ENCODE data around the gene PIM3. TPM values are rescaled to one million over a fixed set of nuclear protein-coding genes. Genes with fewer than 3 reads are reported as not detected.
"Not testable (repeated sequence)": the region's sequence is repeated elsewhere in the genome, so short reads cannot be mapped to it uniquely, and the experiment has no call there.

PIM3 gene
- total RNA-seq, 3 donors from 2014 or later, result 426 to 498 (median 461) TPM

DNA sequence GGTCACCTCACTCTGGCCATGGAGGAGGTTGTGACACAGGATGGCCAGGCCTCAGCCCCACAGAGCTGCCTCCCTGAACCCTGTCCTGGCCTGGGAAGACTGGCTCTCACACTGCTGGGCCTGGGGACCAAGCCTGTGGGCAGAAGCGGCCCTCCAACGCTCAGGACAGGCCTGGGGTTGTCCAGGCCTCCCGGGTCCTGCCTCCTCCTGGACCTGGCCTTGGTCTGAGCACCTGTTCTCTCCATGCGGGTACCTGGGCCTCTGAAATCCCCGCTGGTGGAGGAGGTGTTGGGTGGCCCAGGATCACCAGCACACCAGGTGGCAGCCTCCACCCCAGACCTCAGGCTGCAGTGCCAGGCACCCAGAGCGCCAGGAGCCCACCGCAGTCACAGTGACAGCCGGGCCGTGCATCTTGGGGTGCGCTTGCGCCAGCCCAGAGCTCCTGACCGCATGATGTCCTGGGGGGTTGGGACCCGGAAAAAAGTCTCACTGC is 16.1 kb upstream of the PIM3 start:
- no peak overlapping the region for H3K4me3 Mint-ChIP-seq
- no peak for DNase-seq
- H3K27me3 Mint-ChIP-seq (ENCODE audit: low read depth), result no peaks in the 10 kb centered on the region
- peaks cover 18% of the 10 kb centered on the region for H3K4me1 Mint-ChIP-seq (ENCODE audit: low read depth)
- no peak for ATAC-seq
- H3K9me3 Mint-ChIP-seq, result no peaks in the 10 kb centered on the region
- H3K36me3 Mint-ChIP-seq (ENCODE audit: insufficient read depth), result no peaks in the 10 kb centered on the region

DNA sequence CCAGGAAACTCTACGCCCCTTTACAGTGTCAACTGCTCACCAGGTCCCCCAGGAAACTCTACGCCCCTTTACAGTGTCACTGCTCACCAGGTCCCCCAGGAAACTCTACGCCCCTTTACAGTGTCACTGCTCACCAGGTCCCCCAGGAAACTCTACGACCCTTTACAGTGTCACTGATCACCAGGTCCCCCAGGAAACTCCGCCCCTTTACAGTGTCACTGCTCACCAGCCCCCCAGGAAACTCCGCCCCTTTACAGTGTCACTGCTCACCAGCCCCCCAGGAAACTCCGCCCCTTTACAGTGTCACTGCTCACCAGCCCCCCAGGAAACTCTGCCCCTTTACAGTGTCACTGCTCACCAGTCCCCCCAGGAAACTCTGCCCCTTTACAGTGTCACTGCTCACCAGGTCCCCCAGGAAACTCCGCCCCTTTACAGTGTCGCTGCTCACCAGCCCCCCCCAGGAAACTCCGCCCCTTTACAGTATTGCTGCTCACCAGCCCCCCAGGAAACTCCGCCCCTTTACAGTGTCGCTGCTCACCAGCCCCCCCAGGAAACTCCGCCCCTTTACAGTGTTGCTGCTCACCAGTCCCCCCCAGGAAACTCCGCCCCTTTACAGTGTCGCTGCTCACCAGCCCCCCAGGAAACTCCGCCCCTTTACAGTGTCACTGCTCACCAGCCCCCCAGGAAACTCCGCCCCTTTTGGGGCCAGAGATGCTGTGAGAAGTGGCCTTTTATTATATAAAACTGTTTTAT is 15.4 kb upstream of the PIM3 start:
- not testable (repeated sequence) for ATAC-seq; DNase-seq; H3K4me3 Mint-ChIP-seq; H3K36me3 Mint-ChIP-seq (ENCODE audit: insufficient read depth); H3K9me3 Mint-ChIP-seq; H3K27me3 Mint-ChIP-seq (ENCODE audit: low read depth)
- peaks cover 15% of the 10 kb centered on the region for H3K4me1 Mint-ChIP-seq (ENCODE audit: low read depth)

DNA sequence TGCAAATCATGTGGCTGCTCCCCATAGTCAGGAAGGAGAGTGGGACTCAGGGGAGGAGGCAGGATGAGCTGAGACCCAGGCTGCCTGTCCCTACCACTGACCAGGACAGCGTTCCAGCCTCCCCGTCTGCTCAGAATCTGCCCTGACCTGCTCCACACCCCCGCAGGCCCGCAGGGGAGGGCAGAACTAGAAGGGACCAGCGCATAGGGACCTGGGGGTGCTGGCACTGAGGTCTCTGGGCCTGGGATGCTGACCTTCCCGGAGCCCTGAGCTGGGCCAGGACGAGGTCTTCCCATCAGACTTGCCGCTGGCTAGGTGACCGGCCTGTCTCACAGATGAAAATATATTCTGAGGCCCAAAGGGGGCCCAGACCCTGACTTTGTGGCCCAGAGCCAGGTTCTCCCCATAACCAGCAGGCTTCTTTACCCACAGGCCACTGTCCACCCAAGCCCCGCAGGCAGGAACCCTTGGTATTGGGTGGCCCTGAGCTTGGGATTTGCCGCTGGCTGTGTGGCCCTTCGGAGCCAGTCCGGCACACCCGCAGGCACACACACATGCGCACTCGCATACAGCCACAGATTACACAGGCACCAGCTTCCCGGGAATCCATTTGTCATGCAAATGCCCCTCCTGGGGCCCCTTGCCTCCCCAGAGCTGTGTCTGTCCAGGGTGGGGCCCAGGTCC is 13.8 kb upstream of the PIM3 start:
- Mint-ChIP-seq H3K9me3 (no peaks in the 10 kb centered on the region), H3K4me3 (no peak overlapping the region), H3K4me1 (ENCODE audit: low read depth) (peaks cover 15% of the 10 kb centered on the region), H3K36me3 (ENCODE audit: insufficient read depth) (no peaks in the 10 kb centered on the region), H3K27me3 (ENCODE audit: low read depth) (no peaks in the 10 kb centered on the region)
- DNase-seq (no peak), ATAC-seq (no peak)

DNA sequence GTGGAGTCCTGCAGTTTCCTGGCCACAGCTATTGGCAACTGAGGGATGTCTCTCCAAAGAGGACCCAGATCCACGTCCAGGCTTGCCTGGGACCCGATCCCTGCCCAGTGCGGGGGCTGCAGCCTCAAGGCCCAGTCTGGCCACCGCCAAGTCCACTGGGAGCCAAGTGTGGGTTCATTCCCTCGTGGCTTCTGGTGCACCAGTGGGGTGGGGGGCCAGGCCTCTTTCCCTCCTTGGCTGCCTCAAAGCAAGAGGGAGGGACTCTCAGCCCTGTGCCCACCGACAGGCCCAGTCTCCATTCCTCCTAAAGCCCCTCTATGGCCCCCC is 13.3 kb upstream of the PIM3 start:
- H3K36me3 Mint-ChIP-seq (ENCODE audit: insufficient read depth), result no peaks in the 10 kb centered on the region
- no peaks in the 10 kb centered on the region for H3K9me3 Mint-ChIP-seq
- no peak overlapping the region for H3K4me3 Mint-ChIP-seq
- ATAC-seq, result no peak
- no peak for DNase-seq
- peaks cover 15% of the 10 kb centered on the region for H3K4me1 Mint-ChIP-seq (ENCODE audit: low read depth)
- H3K27me3 Mint-ChIP-seq (ENCODE audit: low read depth), result no peaks in the 10 kb centered on the region

DNA sequence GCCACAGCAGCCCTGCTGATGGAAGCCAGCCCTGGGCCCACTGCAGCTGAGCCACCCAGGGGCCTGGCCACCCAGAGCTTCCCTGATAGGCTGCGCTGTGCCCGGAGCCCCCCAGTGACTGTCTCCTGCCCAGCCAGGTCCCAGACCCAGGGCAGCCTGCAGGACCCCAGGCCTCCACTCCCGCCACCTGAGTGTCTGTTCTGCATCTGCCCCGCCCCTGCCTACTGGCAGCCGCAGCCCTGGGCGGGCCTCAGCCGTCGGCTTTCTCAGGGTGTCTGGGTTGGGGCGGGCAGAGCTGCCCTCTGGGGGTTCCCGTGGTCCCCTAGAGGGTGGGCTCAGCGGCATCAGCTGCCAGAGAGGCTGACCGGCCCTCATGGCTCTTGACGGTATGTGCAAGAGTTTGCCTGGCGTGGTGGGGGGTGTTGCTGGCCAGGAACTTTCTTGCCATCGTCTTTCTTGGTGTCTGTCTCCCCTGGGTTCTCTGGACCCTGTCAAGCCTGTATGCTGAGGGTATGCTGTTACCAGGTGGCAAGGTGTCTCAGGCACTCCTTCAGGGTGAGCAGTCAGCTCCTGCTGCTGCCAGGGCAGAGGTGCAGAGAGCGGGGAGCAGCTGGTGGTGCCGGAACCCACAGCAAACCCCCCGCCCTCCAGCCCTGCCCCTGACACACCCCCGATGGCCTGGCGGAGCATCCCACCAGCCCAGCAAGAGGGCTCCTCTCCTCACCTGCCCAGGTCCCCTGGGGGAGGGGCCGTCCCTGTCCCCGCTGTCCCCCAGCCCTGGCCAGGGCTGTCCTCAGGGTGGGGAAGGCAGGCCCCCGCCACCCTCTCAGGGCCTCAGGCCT is 12.2 kb upstream of the PIM3 start:
- ATAC-seq (no peak), DNase-seq (no peak)
- H3K4me3 Mint-ChIP-seq, result no peak overlapping the region
- H3K4me1 Mint-ChIP-seq (ENCODE audit: low read depth), result peaks cover 15% of the 10 kb centered on the region
- no peaks in the 10 kb centered on the region for H3K9me3 Mint-ChIP-seq
- H3K36me3 Mint-ChIP-seq (ENCODE audit: insufficient read depth), result no peaks in the 10 kb centered on the region
- H3K27me3 Mint-ChIP-seq (ENCODE audit: low read depth), result no peaks in the 10 kb centered on the region

DNA sequence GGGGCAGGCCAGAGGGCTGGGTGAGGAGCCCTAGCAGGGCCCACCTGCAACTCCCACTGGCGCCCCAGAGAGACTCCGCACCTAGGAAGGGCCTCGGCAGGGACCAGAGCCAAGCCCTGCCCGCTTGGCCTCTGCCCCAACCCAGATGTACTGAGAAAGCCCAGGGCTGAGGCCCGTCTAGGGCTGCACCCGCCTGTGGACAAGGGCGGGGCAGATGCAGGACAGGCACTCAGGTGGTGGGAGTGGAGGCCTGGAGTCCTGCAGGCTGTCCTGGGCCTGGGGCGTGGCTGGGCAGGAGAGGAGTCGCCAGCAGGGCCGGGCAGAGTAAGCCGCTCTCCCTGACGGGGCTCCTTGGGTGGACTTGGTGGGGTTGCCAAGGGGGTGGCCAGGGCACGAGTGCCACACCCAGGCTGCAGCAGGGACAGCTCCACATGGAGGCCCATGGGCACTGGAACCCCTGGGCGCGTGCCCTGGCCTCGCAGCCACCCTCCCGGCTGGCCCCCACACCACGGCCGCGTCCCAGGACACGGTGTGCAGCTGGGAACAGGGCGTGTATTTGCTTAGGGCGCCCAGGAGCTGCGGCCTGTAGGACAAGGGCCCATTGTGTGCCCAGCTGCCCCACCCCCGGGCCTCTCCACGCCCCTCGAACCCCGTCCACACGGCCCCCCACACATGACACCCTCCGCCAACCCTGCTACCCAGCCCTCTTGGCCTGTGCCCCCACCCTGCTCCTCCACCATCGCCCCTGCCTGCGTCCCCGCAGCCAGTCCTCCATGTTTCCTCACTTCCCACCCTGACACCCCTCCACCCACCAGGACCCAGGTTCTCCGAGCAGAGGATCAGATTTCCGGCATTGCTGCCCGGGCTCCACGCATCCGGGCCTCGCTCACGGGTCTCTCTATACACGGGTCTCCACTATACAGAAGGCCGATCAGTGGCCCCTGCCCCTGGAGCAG is 11.3 kb upstream of the PIM3 start:
- Mint-ChIP-seq H3K36me3 (ENCODE audit: insufficient read depth) (no peaks in the 10 kb centered on the region), H3K27me3 (ENCODE audit: low read depth) (no peaks in the 10 kb centered on the region), H3K4me1 (ENCODE audit: low read depth) (peaks cover 15% of the 10 kb centered on the region), H3K4me3 (no peak overlapping the region), H3K9me3 (no peaks in the 10 kb centered on the region)
- DNase-seq, result no peak
- no peak for ATAC-seq

DNA sequence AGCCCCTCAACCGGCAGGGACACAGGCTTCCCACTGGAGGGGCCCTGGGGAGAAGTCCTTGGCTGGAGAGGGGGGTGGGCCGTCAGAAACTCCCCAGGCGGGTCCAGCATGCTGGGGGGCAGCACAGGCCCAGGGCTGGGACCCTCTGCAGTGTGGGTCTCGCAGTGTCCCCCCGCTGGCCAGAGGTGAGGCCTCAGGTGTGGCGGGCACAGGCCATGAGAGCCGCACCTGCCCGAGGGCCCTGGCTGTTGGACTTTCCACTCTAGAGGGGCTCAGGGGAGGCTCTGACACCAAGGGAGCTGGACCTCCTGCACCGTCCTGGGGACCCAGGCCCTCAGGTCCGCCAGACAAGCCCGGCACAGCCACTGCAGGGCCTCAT is 10.7 kb upstream of the PIM3 start:
- ATAC-seq (no peak), DNase-seq (no peak)
- Mint-ChIP-seq H3K4me1 (ENCODE audit: low read depth) (peaks cover 15% of the 10 kb centered on the region), H3K36me3 (ENCODE audit: insufficient read depth) (no peaks in the 10 kb centered on the region), H3K9me3 (no peaks in the 10 kb centered on the region), H3K4me3 (no peak overlapping the region), H3K27me3 (ENCODE audit: low read depth) (no peaks in the 10 kb centered on the region)

DNA sequence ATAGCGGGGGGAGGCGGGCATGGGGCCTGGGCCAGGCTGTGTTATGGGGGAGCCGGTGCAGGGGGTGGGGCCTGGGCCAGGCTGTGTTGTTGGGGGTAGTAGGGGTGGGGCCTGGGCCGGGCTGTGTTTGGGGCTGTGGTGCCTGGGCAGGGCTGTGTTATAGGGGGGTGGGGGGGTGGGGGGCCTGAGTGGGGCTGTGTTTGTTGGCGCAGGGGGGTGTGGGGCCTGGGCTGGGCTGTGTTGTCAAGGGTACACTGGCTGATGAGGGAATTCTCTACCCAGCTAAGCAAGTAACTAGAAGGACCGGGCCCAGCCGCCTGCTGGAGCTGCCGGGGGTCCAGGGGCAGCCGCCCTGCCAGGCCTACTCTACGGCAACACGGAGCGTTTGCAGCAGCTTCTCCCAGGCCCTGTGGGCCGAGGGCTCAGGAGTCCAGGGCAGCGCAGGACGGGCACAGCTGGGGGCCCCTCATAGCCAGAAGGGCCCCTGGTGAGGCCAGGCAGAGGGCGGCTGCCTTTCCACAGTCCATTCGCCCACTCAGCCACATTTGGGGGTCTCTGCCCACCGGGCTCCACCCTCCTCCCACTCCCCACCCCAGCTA is 10.1 kb upstream of the PIM3 start:
- DNase-seq, result no peak
- Mint-ChIP-seq H3K4me1 (ENCODE audit: low read depth) (peaks cover 12% of the 10 kb centered on the region), H3K9me3 (no peaks in the 10 kb centered on the region), H3K36me3 (ENCODE audit: insufficient read depth) (no peaks in the 10 kb centered on the region), H3K4me3 (no peak overlapping the region), H3K27me3 (ENCODE audit: low read depth) (no peaks in the 10 kb centered on the region)
- ATAC-seq, result no peak

DNA sequence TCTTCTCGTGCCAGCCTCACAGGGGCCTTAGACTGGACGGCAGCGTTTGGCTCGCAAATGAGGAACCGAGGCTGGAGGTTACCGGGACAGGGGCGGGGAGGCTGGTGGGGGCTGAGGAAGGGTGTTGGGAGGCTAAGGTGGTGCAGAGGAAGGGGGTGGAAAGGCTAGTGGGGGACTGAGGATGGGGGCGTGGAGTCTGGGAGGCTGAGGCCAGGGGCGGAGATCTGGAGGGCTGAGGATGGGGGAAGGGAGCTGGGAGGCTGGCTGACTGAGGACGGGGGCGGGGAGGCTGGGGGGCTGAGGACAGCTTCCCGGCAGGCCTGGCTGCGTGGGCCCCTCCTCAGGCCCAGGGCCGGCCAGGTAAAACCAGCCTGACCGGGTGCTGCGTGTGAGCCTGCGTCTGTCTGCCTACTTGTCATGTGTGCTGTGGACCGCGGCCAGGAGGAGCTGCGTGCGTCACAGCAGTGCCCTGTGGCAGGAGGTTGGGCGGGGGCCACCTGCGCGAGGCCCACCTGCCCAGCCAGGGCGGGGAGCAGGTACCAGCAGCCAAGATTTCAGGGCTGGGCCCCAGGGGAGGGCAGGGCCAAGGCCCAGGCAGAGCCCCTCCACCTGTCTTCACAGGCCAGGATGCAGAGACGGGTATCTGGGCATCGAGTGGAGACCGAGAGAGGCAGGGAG is 9.4 kb upstream of the PIM3 start:
- Mint-ChIP-seq H3K36me3 (ENCODE audit: insufficient read depth) (no peaks in the 10 kb centered on the region), H3K9me3 (no peaks in the 10 kb centered on the region), H3K4me3 (no peak overlapping the region), H3K27me3 (ENCODE audit: low read depth) (no peaks in the 10 kb centered on the region), H3K4me1 (ENCODE audit: low read depth) (peaks cover 6% of the 10 kb centered on the region)
- DNase-seq (peak; percentile 75), ATAC-seq (peak in 1 of 2 donors; percentile 75)

DNA sequence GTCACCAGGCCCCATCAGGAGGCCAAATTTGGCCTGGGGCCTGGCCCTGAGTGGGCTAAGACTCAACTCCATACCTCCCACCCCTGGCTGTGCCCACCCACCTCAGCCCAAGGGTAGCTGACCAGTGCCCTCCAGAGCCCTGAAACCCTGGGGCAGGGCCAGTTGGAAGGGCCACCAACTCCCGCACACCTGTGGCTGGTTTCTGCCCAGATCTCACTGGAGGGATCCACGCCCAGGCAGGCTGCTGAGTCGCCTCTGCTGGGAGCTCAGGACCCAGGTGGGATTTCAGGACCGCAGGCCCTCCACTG is 8.9 kb upstream of the PIM3 start:
- DNase-seq (no peak), ATAC-seq (no peak)
- H3K9me3 Mint-ChIP-seq, result no peaks in the 10 kb centered on the region
- no peaks in the 10 kb centered on the region for H3K36me3 Mint-ChIP-seq (ENCODE audit: insufficient read depth)
- no peak overlapping the region for H3K4me3 Mint-ChIP-seq
- peaks cover under 1% of the 10 kb centered on the region for H3K4me1 Mint-ChIP-seq (ENCODE audit: low read depth)
- no peaks in the 10 kb centered on the region for H3K27me3 Mint-ChIP-seq (ENCODE audit: low read depth)

DNA sequence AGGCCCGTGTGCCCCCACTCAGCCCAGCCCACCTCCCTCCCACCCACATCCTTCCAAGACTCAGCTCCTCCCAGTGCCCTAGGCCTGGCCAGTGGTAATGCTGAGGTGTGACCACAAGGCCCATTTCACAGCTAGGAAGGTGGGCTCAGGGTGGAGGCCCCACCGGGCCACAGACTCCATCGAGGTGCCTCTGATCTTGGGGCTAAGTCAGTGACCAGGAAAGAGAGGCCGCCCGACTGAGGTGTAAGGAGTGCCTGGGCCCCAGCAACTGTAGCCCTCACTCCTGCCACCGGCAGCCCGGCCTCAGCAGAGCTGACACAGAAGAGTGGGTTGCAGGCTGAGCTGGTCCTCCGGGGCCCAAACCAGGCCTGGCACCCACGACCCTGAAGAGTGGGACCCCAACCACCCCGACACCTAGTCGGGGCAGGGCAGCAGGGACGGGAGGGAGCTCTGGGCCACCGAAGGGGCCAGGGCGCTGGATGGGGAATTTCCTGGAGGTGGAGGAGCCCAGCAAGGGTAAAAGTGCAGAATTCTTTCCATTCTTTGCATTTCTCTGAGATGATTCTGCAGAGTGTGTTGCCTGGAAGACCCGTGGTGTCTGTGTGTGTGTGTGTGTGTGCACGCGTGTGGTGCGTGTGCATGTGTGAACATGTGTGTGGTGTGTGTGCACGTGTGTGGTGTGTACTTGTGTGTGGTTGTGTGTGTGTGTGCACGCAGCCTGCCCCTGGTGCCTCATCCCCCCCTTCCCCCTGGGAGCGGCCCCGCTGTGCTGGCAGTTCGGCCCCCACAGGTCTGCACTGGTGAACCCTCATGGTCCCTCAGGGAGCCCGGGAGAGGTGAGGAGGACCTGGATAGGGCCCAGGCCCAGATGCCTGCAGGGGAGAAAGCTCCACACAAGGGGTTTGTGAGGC is 8.3 kb upstream of the PIM3 start:
- H3K27me3 Mint-ChIP-seq (ENCODE audit: low read depth), result no peaks in the 10 kb centered on the region
- no peaks in the 10 kb centered on the region for H3K9me3 Mint-ChIP-seq
- no peaks in the 10 kb centered on the region for H3K4me1 Mint-ChIP-seq (ENCODE audit: low read depth)
- DNase-seq (no peak), ATAC-seq (no peak)
- no peak overlapping the region for H3K4me3 Mint-ChIP-seq
- H3K36me3 Mint-ChIP-seq (ENCODE audit: insufficient read depth), result no peaks in the 10 kb centered on the region

DNA sequence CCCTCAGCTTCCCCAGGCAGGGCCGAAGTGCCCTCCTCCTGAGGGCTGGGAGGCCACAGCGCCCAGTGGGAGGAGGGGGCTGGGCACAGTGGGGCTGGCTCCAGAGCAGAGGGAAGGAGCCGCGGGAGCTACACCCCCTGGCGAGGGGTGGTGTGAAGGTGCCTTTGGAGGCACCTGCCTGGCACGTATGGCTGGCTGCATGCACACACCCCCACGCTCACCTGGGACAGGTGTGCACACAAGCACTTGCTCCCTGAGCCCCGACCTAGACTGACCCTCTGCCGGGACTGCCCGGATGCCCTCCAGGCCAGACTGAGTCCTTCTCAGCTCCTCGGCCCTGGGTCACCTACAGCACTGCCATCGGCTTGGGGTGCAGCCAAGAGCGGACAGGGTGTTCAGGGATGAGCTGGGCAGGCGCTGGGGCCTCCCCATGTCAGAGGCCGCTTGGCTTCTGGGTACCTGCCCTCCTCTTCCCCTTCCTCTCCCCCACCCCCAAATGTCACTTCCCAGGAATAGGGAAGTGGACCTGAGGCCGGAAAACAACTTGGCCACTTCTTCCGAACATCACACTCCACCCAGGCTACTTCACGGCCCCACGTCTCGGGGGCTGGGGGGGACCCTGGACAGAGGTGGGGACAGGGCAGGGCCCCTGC is 7.4 kb upstream of the PIM3 start:
- DNase-seq, result no peak
- Mint-ChIP-seq H3K9me3 (no peaks in the 10 kb centered on the region), H3K27me3 (ENCODE audit: low read depth) (no peaks in the 10 kb centered on the region), H3K36me3 (ENCODE audit: insufficient read depth) (no peaks in the 10 kb centered on the region), H3K4me1 (ENCODE audit: low read depth) (no peaks in the 10 kb centered on the region), H3K4me3 (no peak overlapping the region)
- ATAC-seq, result no peak

Measured in activated T-cell treated with anti-CD3 and anti-CD28 coated beads, Interleukin-2, amount 50 U/mL, for 4 hours (primary cell).